H1 (cell line): ENCODE results near the gene FITM1. TPM values are rescaled to one million over a fixed set of nuclear protein-coding genes. Genes with fewer than 3 reads are reported as not detected.
A peak's percentile ranks its signal among the peaks of the same experiment; 100 is the strongest.

Experiments used
- CTCF ChIA-PET: fragments of 300-600 bp; sonication (Branson Sonifier 250); formaldehyde crosslinking; loops from one replicate; lab custom pipeline; 2021; ENCODE audit not compliant: partially characterized antibody; lab: Charles Lee
- POLR2A ChIA-PET: fragments of 300-600 bp; sonication (Branson Sonifier 250); formaldehyde crosslinking; loops from one replicate; lab custom pipeline; 2021; ENCODE audit warnings: inconsistent platforms; ENCODE audit not compliant: partially characterized antibody; lab: Charles Lee
- DNase-seq, 2 experiments: peaks; one replicate each; pipeline versions ENCODE4 v3.0.0 to v3.0.0-alpha.2; 2010 to 2022; ENCODE audit warnings: low spot score in 2 of 2, low read depth in 1 of 2, mixed read lengths in 1 of 2
- FAIRE-seq: peaks from 2 replicates; lab custom pipeline; 2011; peaks lifted over from hg19 to GRCh38; lab: Jason Lieb, UNC
- H2AFZ ChIP-seq: 2 replicates; pipeline ENCODE4 v1.8.1; 2012; ENCODE audit warnings: low read length, inconsistent platforms
- H2AK5ac ChIP-seq: 2 replicates; pipeline ENCODE4 v1.6.1; 2013; ENCODE audit warnings: low read depth, low read length
- H2BK120ac ChIP-seq: replicated peaks from 2 replicates; pipeline ENCODE3; 2013; ENCODE audit warnings: low read depth, low read length, inconsistent platforms
- H2BK12ac ChIP-seq: 2 replicates; pipeline ENCODE4 v1.6.1; 2013; ENCODE audit warnings: low read depth, low read length
- H2BK15ac ChIP-seq: 2 replicates; pipeline ENCODE4 v1.6.1; 2013; ENCODE audit warnings: low read length
- H2BK20ac ChIP-seq: 2 replicates; pipeline ENCODE4 v1.6.1; 2013; ENCODE audit warnings: low read length
- H2BK5ac ChIP-seq: 2 replicates; pipeline ENCODE4 v1.6.1; 2013; ENCODE audit warnings: low read depth, low read length
- H3K14ac ChIP-seq: 2 replicates; pipeline ENCODE4 v1.6.1; 2013; ENCODE audit warnings: inconsistent platforms; ENCODE audit not compliant: insufficient read length
- H3K18ac ChIP-seq: 2 replicates; pipeline ENCODE4 v1.6.1; 2013; ENCODE audit warnings: low read length; ENCODE audit errors: extremely low read depth
- H3K23ac ChIP-seq: 2 replicates; pipeline ENCODE4 v1.6.1; 2013; ENCODE audit warnings: inconsistent platforms; ENCODE audit not compliant: insufficient read length
- H3K23me2 ChIP-seq: 2 replicates; pipeline ENCODE4 v1.6.1; 2013; ENCODE audit warnings: low read depth, low read length
- H3K27ac ChIP-seq: 2 replicates; pipeline ENCODE4 v1.6.1; 2011; ENCODE audit warnings: low read depth, low read length, inconsistent platforms
- H3K27me3 ChIP-seq, 4 experiments: replicated peaks in 1 of 4; 1 replicate in 1 of 4; 2 replicates in 3 of 4; pipeline versions ENCODE4 v1.6.1 to v1.8.1; 2011 to 2013; ENCODE audit warnings: low read length in 3 of 4, mild to moderate bottlenecking in 3 of 4, inconsistent platforms in 2 of 4, mixed read lengths in 2 of 4, moderate library complexity in 1 of 4; ENCODE audit not compliant: control insufficient read depth in 3 of 4, insufficient read depth in 3 of 4; ENCODE audit errors: extremely low read depth in 1 of 4
- H3K36me3 ChIP-seq, 4 experiments: 2 replicates each; pipeline versions ENCODE4 v1.6.1 to v1.8.1; 2011 to 2013; ENCODE audit warnings: mild to moderate bottlenecking in 4 of 4, low read length in 3 of 4, moderate library complexity in 2 of 4, control low read depth in 1 of 4, inconsistent platforms in 1 of 4; ENCODE audit not compliant: insufficient read depth in 4 of 4, control insufficient read depth in 2 of 4
- H3K4ac ChIP-seq: replicated peaks from 2 replicates; pipeline ENCODE3; 2013; ENCODE audit warnings: low read length, low read depth, mixed read lengths, inconsistent platforms; ENCODE audit not compliant: insufficient read length
- H3K4me1 ChIP-seq, 4 experiments: replicated peaks in 1 of 4; 1 replicate in 1 of 4; 2 replicates in 3 of 4; pipeline versions ENCODE4 v1.6.1 to v1.8.1; 2011 to 2013; ENCODE audit warnings: low read length in 3 of 4, inconsistent platforms in 2 of 4, mixed read lengths in 1 of 4; ENCODE audit not compliant: insufficient read depth in 4 of 4, control insufficient read depth in 3 of 4
- H3K4me2 ChIP-seq, 2 experiments: 2 replicates each; pipeline versions ENCODE4 v1.6.1 to v1.8.1; 2011 to 2013; ENCODE audit warnings: low read depth in 2 of 2, low read length in 2 of 2, control low read depth in 1 of 2, inconsistent platforms in 1 of 2, mild to moderate bottlenecking in 1 of 2; ENCODE audit not compliant: insufficient read depth in 1 of 2
- H3K4me3 ChIP-seq, 4 experiments: fragments of 200-600, 300-600 bp in 1 of 4; sonication (generic), shearing (Covaris generic), sonication (Bioruptor Twin) in 1 of 4; 2 replicates each; pipeline versions ENCODE4 v1.5.1 to v1.8.1; 2011 to 2016; ENCODE audit warnings: low read length in 4 of 4, low read depth in 3 of 4, control low read depth in 2 of 4, inconsistent platforms in 2 of 4, mild to moderate bottlenecking in 2 of 4, mixed read lengths in 1 of 4, moderate library complexity in 1 of 4; ENCODE audit not compliant: insufficient read depth in 2 of 4; ENCODE audit errors: extremely low read depth in 1 of 4
- H3K56ac ChIP-seq: replicated peaks from 2 replicates; pipeline ENCODE3; 2013; ENCODE audit warnings: low read depth, mild to moderate bottlenecking, mixed read lengths, low read length, inconsistent platforms; ENCODE audit not compliant: insufficient read length
- H3K79me1 ChIP-seq: 2 replicates; pipeline ENCODE4 v1.6.1; 2013; ENCODE audit warnings: low read depth, low read length, control low read depth
- H3K79me2 ChIP-seq, 2 experiments: 2 replicates each; pipeline versions ENCODE4 v1.6.1 to v1.8.1; 2012 to 2013; ENCODE audit warnings: low read length in 2 of 2, mild to moderate bottlenecking in 2 of 2, inconsistent platforms in 1 of 2; ENCODE audit not compliant: insufficient read depth in 2 of 2, control insufficient read depth in 1 of 2
- H3K9ac ChIP-seq, 4 experiments: replicated peaks in 1 of 4; 1 replicate in 1 of 4; 2 replicates in 3 of 4; pipeline versions ENCODE4 v1.6.1 to v1.8.1; 2011 to 2013; ENCODE audit warnings: low read depth in 3 of 4, low read length in 3 of 4, control low read depth in 2 of 4, mild to moderate bottlenecking in 2 of 4, moderate library complexity in 2 of 4, inconsistent platforms in 1 of 4; ENCODE audit errors: extremely low read depth in 1 of 4
- H3K9me3 ChIP-seq, 2 experiments: 2 replicates each; pipeline versions ENCODE4 v1.6.1 to v1.8.1; 2012 to 2013; ENCODE audit warnings: mild to moderate bottlenecking in 2 of 2, moderate library complexity in 2 of 2, control low read depth in 1 of 2, inconsistent platforms in 1 of 2, low read depth in 1 of 2, low read length in 1 of 2, mixed read lengths in 1 of 2; ENCODE audit not compliant: insufficient read depth in 2 of 2
- H4K20me1 ChIP-seq, 2 experiments: replicated peaks in 1 of 2; 2 replicates each; pipeline versions ENCODE3 to v1.8.1; 2011 to 2013; ENCODE audit warnings: inconsistent platforms in 2 of 2, low read length in 2 of 2, mild to moderate bottlenecking in 1 of 2; ENCODE audit not compliant: insufficient read depth in 2 of 2, control insufficient read depth in 1 of 2
- H4K5ac ChIP-seq: 2 replicates; pipeline ENCODE4 v1.6.1; 2013; ENCODE audit warnings: low read length, low read depth, mixed read lengths, inconsistent platforms; ENCODE audit not compliant: insufficient read length
- H4K8ac ChIP-seq: 2 replicates; pipeline ENCODE4 v1.8.0; 2013; ENCODE audit warnings: mild to moderate bottlenecking, moderate library complexity, low read length, inconsistent platforms; ENCODE audit not compliant: insufficient read depth; ENCODE audit errors: extremely low read depth
- H4K91ac ChIP-seq: replicated peaks from 2 replicates; pipeline ENCODE3; 2013; ENCODE audit warnings: low read length, mixed read lengths, inconsistent platforms; ENCODE audit not compliant: insufficient read length
- EGR1 ChIP-seq: IDR thresholded peaks from 2 replicates; pipeline ENCODE4 v1.6.1; 2011; ENCODE audit warnings: low read depth, low read length, borderline replicate concordance
- JUND ChIP-seq: IDR thresholded peaks from 2 replicates; pipeline ENCODE4 v1.6.1; 2011; ENCODE audit warnings: mild to moderate bottlenecking, improper control_type of control experiment, low read length
- POU5F1 ChIP-seq: IDR thresholded peaks from 2 replicates; pipeline ENCODE4 v1.6.1; 2011; ENCODE audit warnings: low read depth, mild to moderate bottlenecking, low read length, moderate library complexity
- SP4 ChIP-seq: IDR thresholded peaks from 2 replicates; pipeline ENCODE4 v1.6.1; 2012; ENCODE audit warnings: low read length, inconsistent platforms
- YY1 ChIP-seq: IDR thresholded peaks from 2 replicates; pipeline ENCODE4 v1.6.1; 2011; ENCODE audit warnings: low read depth, mild to moderate bottlenecking, low read length
- WGBS, 2 experiments: shearing (Covaris generic) in 1 of 2; methylation state at CpG; one replicate each; pipeline versions ENCODE4 v1.1.6 to v1.1.7; 2013 to 2015; ENCODE audit warnings: low lambda C conversion rate in 2 of 2, mixed read lengths in 2 of 2, inconsistent platforms in 1 of 2, low coverage in 1 of 2, missing lambda C conversion rate in 1 of 2; ENCODE audit not compliant: insufficient replicate concordance in 2 of 2, insufficient coverage in 1 of 2, insufficient read length in 1 of 2; ENCODE audit errors: extremely low coverage in 1 of 2, missing lambda C conversion rate in 1 of 2; 5-methylcytosine and 5-hydroxymethylcytosine counted together
- polyA plus RNA-seq, 7 experiments: library from polyadenylated mRNA; depleted of rRNA in 3 of 7; stranded (reverse) in 5 of 7; unstranded in 2 of 7; fragments of >200 nt in 5 of 7; fragments of 200-250 nt in 2 of 7; gene quantifications; 1 replicate in 5 of 7; 2 replicates in 1 of 7; 4 replicates in 1 of 7; pipeline versions ENCODE4 v1.2.1 to v1.2.3, GENCODE V29; 2011 to 2013; ENCODE audit warnings: missing spikeins in 2 of 7, mixed read lengths in 2 of 7
- total RNA-seq: library from RNA; stranded (reverse); fragmentation: NEBNext Ultra II Directional; extraction: Animal tissue kit (Norgen Biotek cat#: 25700); gene quantifications from 2 replicates; pipeline ENCODE4 v1.2.1, GENCODE V29; 2021

The FITM1 gene
- total and polyA plus RNA-seq, 2 of the 8 experiments (the other 6 are each of a cell fraction or from before 2014, with no cell fraction given), result 0.53 to 0.76 TPM

DNA sequence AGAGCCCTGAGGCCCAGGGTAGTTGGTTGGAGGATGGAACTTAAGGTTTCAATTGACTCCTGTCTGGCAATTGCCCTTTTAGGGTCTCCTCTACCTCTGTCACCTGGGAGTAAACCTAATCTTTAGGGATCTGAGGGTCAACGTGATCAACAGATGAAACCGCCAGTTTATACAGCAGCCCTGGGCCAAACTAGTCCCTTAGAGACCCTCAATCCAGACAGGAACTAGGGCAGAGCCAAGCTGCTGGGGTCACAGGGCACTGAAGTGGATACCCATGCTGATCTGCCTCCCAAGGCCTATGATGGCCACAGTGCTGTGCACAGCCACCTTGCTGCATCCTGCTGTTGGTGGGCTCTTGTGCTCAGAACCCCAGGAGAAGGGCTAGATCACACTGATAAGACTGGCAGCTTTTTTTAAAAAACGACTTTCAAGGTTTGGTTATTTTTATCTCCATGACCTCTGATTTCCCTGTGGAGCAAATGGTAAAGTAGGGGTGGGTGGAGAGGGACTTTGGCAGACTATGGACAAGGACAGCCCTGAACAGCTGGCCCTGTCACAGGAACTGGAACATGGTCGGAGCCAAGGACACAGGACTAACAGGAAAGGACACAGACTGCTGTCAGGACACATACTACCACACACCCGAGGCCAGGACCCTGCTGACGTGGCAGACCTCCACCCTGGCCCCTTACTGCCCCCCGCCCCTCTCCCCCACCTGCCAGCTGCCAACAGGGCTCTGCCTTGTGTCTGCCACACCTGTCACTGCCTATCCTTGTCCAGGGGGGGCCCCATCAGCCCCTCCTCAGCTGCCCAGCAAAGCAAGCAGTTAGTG lies 474 bp downstream of the FITM1 start:
- Histone ChIP-seq H4K91ac (no peak overlapping the region), H3K23ac (no peak overlapping the region), H3K23me2 (peaks cover 5% of the 10 kb centered on the region; the same call in 1 of the 2 replicates), H3K56ac (no peak overlapping the region), H3K14ac (no peak overlapping the region), H3K27ac (no peak overlapping the region), H2BK12ac (no peak overlapping the region), H3K4me1 (peaks cover 0 to 3% (median under 1%) of the 10 kb centered on the region in 4 experiments; a peak in 3 of 7 replicates), H3K27me3 (no peaks in the 10 kb centered on the region), H3K9me3 (no peaks in the 10 kb centered on the region), H2BK5ac (no peak overlapping the region), H3K9ac (no peak overlapping the region), H2BK15ac (0 out of 2 replicates have a peak overlapping the region, but pooled peaks have one; percentile 5), H3K4me2 (no peak overlapping the region), H2AFZ (no peak overlapping the region), H2BK120ac (no peak overlapping the region), H4K8ac (no peak overlapping the region), H3K18ac (no peak overlapping the region), H3K79me1 (no peaks in the 10 kb centered on the region), H4K20me1 (no peaks in the 10 kb centered on the region), H3K36me3 (no peaks in the 10 kb centered on the region), H3K4ac (no peak overlapping the region), H3K79me2 (no peaks in the 10 kb centered on the region), H4K5ac (no peak overlapping the region), H2AK5ac (no peak overlapping the region), H2BK20ac (no peak overlapping the region), H3K4me3 (no peak overlapping the region)
- FAIRE-seq (no peak), DNase-seq (no peak)
- ChIA-PET POLR2A (interaction anchor here (0.6 to 11.1 kb wide), 6 partner anchors 9 to 46 kb away, joined by 3 to 96 read pairs (median 6); partner anchors contain the start of genes DCAF11, EMC9 and NRL), CTCF (interaction anchor here (0.9 kb wide), 1 partner anchor 140 kb away, joined by 3 read pairs; the partner anchor contains the start of gene RABGGTA)
- WGBS, 2 experiments, result 81% methylated on average over 6 of the region's 7 CpGs; no CpG with 5 or more reads in 1 of the 2 experiments
- no peak for TF ChIP-seq JUND
- no peak for TF ChIP-seq POU5F1
- no peak for TF ChIP-seq YY1
- no peak for TF ChIP-seq SP4
- TF ChIP-seq EGR1, result no peak
